ENCODE data around the gene GART.
"Not testable (repeated sequence)": the region's sequence is repeated elsewhere in the genome, so short reads cannot be mapped to it uniquely, and the experiment has no call there.

GART gene

DNA sequence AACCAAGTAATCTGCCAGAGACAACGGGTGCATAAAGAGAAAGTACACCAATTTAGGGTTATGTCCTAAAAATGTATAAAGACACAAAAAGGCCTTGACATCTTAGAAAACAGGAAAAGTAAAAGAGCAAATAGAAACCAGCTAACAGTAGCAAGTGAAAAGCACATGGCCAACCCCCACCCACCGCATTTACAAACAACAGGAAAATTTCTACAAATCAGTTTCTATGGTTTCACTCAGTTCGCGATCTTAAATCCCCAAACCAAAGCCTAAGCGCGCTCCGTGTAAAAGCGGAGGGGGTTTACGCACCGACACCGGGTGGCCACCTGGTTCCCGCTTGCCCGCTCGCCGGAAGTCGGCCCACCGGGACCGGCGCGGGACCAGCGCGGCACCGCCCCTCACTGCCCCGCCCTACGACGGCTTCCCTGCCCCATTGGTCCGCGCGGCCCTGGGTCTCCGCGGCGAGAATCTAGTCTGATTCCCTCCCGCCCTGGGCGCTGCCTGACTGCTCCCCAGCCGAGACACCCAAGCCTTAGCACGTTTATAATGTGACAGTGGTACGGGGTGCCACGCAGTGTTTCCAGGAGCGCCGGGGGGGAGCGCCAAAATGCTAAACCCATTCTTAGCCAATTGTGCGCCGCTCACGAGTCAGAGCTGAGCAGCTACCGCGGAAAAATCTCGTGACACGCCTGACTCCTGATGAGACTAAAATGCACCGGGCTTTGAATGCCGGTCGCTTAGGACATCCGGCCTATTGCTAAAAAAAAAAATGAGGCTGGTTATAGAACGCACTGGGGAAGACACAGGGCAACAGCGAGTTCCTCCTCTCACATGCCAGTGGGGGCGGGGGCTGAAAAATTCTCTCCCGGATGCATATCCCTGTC, at the start of gene GART:
Gene GART, minus strand, starts transcription at position 362 of the 884 bp plus-strand sequence. CDS start 2,802 bp downstream, outside the sequence.
- peak; percentile 82 for DNase-seq

DNA sequence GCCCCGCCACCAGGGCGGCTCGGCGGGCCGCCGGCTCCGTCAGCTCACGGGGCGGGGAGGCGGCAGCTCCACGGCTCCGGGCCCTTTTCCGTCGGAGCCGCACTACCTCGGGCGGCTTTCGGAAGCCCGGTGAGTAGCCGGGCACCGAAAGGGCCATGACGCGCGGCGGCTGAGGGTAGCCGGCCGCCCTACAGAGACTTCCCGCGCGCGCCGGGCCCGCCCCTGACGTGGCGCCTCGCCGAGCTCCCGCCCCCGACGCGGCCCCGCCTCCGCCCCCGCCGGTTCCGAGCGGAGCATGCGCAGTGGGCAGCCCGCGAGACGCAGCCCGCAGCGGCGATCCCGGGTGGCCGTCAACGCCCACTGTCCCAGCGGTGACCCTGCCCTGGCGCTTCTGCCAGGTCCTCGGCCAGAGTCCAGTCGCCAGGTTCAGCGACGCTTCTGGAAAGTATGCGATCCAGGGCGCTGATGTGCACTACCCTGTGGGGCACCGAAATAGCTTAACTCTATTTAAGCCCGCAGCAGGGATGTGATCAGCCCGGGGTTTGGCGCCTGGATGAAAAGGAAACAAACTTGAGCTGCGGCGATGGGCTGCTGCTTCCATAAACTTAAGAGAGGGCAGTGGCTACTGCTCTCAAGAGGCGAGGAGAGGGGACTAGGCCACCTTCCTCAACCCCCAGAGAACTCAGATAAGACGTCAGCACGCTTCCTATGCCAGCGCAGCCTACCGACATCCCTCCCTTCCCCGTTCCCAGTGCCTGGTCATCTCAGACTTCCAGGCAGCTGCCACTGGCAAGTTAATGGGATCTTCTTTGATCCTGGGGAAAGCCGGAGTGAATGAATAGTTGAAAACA, 46.8 kb upstream of the GART start, which contains the start of gene DONSON:
Gene DONSON, minus strand, starts transcription at position 200 of the 851 bp plus-strand sequence. Its CDS starts 43 bp downstream, at position 157.
- DNase-seq: peak; percentile 67

DNA sequence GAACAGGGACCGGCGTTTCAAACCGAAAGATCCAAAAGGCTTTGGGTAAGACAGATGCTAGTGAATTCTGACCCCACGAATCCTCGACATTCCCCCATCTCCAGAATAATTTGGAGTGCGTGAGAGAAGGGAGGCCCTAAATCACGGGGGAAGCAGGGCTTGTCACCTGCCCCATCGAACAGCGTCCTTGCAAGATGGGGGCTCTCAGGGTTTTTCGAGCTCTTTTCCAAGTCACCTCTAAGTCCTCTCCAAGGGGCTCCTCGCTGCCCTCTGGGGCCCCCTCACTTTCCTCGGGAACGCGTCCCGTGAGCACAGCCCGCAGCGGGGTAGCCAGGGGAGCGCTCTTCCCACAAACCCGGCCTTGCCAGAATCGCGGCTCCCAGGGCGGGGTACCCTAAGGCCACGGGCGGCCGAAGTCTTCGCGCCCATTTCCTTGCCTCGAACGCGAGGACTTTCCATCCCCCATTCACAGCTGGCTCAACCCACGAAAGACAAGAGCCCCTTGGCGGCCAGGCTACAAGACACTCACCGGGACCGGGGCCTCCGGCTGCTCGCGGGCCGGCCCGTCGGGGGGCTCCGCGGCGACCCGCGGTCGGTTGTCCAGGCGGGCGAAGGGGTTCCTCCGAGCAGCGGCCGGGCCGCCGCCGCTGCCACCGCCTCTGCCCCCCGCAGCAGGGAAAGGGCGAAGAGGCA, 46.0 kb upstream of the GART start:
- no peak for DNase-seq

DNA sequence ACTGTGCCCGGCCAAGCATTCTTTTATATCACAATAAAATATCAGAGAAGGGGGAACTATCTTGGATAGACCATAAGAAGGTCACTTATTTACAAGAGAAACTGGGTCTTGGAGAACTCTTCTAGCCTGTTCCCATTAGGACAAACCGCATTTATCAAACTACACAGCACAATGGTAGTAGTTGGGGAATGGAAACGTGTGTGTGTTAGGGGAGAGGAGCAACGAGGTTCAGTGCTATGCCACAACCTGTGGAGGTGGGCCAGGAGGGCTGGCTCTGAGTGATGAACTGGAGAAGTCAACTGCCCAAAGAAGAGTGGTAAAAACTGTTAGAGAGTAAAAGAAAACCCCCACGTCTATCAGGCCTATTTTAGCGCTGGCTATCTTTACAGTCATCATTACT, 45.0 kb upstream of the GART start:
- DNase-seq: no peak

DNA sequence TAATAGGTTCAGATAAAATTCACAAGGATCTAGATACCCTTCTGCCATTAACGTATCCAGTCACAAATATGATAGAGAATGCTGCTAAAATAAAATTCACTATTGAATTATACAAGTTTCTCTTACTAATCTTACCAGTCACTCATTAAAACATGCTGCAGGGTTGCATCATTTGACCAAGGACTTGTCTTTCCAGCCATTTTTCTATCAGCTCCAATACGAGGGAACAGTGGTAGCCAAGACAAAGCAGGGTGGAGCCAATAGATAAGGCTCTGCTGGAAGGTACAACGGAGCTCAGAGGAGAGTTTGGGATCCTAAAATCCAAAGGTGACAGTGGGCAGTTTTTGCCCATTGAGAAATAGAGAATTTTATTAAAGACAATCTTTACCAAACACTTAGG, 42.5 kb upstream of the GART start:
- DNase-seq: no peak

DNA sequence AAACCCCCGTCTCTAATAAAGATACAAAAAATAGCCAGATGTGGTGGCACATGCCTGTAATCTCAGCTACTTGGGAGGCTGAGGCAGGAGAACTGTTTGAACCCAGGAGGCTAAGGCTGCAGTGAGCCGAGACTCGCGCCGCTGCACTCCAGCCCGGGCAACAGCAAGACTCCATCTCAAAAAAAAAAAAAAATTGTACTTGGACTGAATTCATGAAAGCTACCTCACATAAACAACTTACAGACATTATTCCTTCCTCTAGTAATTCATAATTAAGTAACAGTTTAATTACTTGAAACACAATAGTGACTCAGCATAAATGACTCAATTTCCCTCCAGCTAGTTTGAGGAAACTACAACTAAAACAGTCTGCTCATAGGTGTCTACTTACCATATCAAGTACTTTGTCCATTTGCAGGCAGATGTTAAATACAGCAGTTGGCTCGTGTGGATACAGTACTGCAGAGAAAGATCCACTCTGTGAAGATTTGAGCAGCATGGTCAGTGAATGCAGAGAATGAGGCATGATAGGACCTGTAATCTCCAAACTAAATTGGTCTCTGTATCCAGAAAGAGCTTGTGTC, 37.1 kb upstream of the GART start:
- DNase-seq: no peak

DNA sequence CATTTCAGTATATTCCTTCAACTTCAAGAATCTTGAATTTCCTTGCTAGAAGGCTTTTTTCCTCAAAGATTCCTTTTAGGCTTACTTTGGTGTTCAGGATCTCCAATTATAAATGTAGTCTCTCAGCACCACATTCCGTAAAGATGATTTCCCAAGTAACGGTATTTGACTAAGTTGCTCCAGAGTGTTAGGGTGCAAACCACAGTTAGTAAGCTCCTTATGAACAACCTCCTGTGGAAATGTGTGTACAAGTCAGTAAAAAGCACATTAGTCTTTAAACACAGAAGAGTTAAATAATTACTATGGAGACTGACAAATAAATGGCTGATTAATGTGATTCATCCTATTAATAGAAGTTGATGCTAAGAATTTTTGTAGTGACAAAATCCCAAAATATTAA, 36.3 kb upstream of the GART start:
- DNase-seq: no peak

DNA sequence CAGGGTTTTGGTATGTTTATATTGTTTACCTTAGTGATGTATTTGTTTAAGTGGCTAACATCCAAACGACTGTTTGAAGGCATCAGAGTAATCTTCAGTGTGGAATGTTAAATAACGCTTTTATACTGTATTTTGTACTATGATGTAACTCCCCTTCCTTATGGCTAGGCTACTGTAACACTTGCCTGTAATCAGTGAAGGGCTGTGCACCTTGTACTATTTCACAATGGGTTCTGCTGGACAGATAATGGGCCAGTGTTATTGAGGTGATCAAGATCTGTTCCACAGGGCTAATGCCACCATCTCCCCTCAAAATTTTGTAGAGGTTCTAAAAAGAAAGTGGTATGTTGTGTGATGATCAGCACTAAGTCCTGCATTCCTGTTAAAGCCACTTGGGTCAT, 34.8 kb upstream of the GART start:
- DNase-seq: not testable (repeated sequence)

DNA sequence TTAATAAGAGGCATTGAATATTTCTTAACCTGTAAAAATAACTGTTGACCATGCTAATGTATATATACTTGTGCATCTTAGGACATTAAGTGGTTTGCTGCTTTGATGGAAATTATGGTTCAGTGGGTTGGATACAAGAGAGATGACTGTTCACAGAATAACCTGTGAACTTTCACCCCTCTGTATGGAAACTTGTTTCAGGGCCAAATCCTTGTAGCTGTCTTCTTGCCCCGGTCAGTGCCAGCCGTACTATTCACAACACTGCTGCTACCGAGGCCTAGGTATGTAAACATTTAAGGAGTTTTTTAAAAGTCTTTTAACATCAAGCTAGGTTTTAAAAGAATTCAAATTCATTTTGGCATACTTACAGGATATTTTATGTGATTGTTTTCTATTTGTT, 30.4 kb upstream of the GART start:
- DNase-seq: no peak

DNA sequence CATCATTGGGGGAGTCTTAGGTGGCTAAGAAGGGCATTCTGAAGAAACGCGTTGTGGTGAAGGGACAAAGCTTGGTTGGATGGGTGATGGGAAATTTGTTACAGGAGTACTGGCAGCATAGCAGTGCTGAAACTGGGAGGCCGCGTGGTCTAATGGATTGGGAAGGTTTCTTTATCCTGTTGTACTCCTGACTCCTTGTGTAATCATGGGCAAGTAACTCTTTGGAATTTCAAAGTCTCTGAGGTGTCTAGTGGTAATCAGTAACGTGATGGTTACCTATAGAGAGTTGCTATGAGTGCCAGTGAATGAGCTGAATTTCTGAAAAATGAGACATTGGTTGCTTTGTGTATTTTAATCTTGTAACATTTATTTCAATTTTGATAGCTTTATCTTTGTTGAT, 28.1 kb upstream of the GART start:
- DNase-seq: no peak

DNA sequence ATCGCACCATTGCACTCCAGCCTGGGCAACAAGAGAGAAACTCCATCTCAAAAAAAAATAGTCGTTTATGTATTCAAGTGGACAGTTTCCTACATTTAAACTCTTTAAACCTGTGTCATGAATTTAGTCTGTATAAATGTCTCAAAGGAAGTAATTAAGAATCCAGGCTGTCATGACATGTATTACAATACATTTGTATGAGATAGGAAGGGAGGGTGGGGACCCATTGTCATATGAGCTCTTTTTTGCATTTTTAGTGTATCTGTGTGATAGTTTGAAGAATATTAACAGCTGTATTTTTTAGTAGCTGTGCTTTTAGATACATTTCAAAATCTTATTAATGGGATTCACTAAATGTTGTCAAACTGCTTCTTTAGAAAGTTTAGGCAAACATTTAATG, 26.5 kb upstream of the GART start:
- no peak for DNase-seq

DNA sequence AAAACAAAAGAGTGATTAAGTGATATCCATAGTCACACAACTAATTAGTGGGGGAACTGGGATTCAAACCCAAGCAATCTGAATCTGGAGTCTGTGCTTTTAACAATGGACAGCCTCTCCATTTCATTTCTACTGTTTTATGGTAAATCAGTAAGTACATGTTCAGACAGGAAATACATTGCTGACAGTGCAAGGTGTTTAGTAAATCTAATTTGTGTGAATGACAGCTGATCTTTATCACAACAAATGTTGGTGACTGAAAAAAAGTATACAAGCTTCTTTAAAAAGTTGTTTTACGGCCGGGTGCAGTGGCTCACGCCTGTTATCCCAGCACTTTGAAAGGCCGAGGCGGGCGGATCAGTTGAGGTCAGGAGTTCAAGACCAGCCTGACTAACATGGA, 26.0 kb upstream of the GART start:
- DNase-seq: no peak

DNA sequence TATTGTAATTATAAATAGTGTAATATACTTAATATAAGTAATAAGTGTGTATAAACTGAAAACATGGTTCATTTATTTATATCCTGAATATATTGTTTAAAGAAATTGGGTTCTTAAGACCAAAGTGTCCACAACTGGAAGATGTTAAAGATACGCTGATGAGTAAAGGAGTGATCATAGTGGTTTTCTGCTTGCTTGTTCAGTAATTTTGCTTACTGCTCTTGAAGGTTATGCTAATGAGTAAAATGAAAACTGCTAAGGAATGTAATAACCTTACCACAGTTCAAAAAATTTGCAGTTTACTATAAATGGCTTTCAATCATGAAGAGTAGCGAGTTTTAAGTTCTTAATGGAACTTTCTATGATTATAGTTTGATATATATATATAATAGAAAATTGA, 24.6 kb upstream of the GART start:
- no peak for DNase-seq

DNA sequence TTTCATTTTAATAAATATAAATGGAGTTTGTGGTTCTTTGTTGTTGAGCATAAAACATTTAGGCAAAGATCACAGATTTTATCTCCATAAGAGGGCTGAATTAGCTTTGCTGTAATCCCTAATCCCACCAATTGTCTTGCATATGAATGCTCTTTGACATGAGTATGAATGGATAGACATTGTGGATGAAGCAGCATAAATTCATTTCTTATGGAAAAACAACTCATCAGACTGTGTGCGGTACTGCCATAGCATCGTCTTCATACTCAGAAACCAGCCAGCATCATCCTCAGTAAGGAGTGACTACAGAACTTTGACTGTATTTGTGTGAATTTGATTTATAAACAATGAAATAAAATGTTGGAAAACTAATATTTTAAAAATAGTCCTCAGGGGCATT, 20.5 kb upstream of the GART start:
- no peak for DNase-seq

DNA sequence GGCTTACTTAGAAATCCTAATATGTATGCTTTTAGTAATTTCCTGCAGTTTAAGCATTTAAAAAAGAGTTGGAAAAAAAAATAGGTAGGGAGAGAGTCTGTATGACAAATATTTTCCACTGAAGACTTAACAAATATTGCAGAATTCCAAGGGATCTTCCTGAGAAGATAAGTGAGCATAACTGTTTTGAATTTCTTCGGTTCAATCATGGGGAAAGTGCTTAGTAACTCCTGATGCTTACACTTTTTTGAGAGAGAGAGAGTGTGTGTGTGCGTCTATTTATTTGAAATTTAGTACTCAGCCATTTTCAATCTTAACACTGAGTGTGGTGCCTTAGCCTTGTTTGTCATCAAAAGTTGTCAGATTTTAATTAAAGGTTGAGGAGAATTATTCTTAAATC, 19.5 kb upstream of the GART start:
- no peak for DNase-seq

DNA sequence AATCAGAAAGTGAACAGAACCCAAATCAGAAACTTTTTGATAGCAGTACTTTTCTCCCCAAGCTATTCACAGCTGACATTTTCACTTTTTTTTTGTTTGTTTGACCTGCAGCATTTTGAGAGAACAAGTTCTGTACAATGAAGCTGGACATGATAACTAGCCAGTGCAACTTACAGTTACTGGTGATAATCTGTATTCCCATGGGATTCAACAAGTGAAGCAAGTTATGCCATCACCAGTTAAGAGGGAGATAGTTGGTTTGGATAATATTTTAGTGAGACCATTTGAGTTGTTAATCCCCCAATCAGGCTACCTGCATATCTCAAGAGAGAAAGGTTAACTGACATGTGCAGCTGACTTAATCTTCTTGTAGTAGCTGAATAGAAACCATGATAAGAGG, 19.0 kb upstream of the GART start:
- DNase-seq: no peak

DNA sequence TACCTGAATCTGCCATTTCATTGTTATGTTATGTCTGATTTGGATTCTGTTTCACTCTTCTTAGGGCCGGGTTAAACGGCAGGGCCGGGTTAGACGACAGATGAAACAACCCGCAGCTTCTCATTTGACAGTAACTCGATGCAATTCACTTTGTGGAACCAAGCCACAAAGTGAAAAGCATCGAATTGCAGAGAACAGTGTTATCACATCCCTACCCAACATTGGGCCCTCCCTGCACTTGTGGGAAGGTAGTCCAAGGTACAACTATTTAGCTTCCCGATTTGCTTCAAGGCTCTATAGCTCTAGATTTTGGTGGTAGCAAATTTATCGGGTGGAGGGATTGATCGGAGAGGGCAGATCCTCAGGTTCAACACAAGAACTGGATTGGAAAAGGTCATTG, 17.9 kb upstream of the GART start:
- DNase-seq: no peak

DNA sequence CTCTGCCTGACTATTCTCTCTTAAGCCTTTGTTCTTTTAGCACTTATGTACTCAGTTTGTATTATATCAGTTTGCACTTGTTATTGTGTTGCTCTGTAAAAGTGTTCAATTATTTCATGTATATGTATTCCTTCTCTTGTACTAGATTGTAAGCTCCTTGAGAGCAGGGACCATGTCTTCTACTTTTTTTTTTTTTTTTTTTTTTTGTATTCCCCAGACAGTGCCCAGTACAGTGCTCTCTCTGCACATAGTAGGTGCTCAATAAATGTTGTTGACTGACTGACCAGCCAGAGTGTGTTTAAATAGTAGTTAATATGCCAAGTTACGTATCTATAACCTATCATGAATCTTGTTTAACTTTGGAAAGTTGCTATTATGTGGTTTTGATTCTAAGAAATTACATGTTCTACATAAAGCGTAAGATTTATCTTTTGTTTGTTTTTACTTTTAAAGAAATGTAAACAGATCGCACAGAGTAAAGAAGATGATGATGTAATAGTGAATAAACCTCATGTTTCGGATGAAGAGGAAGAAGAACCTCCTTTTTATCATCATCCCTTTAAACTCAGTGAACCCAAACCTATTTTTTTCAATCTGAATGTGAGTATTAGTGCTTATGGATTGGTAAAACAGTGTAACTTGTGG, 17.0 kb upstream of the GART start:
- no peak for DNase-seq

DNA sequence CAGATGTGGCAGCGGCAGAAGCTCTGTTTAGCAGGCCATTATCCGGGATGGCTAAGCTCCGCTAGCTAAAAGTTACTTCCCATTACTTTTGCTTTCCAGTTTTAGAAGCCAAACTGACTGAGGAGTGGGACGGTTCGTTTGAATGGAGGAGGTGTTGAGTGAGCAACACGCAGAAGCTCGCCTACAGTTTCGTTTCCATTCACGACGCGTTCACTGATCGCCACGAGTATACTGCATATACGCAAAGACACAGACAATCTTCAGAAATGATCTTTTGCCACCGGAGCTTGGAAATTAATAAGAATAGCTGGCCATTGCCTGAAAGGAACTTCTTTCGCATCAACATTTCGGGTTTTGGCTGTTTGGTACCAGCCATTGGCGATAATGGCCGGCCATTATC, 15.5 kb upstream of the GART start:
- no peak for DNase-seq

DNA sequence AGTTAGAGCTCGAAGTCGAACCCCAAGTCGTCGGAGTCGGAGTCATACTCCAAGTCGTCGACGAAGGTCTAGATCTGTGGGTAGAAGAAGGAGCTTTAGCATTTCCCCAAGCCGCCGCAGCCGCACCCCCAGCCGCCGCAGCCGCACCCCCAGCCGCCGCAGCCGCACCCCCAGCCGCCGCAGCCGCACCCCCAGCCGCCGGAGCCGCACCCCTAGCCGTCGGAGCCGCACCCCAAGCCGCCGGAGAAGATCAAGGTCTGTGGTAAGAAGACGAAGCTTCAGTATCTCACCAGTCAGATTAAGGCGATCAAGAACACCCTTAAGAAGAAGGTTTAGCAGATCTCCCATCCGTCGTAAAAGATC, 13.0 kb upstream of the GART start:
- DNase-seq: no peak

DNA sequence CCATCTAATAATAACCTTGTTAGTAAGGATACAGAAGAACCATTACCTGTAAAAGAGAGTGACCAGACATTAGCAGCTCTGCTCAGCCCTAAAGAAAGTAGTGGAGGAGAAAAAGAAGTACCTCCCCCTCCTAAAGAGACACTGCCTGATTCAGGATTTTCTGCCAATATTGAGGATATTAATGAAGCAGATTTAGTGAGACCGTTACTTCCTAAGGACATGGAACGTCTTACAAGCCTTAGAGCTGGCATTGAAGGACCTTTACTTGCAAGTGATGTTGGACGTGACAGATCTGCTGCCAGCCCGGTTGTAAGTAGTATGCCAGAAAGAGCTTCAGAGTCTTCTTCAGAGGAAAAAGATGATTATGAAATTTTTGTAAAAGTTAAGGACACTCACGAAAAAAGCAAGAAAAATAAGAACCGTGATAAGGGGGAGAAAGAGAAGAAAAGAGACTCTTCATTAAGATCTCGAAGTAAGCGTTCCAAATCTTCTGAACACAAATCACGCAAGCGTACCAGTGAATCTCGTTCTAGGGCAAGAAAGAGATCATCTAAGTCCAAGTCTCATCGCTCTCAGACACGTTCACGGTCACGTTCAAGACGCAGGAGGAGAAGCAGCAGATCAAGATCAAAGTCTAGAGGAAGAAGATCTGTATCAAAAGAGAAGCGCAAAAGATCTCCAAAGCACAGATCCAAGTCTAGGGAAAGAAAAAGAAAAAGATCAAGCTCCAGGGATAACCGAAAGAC, 12.5 kb upstream of the GART start:
- DNase-seq: no peak

Measured in NCI-H510A (cell line).